Liver (tissue), 9 donors: ENCODE data around the gene CFAP53. TPM values are rescaled to one million over a fixed set of nuclear protein-coding genes. Genes with fewer than 3 reads are reported as not detected.

ENCODE experiments used
- DNase-seq: peaks from one replicate; pipeline ENCODE4 v3.0.0-alpha.2; 2017; ENCODE audit warnings: low spot score
- H3K27ac ChIP-seq, 2 donors: one replicate each; pipeline ENCODE4 v1.7.0; 2013; ENCODE audit warnings: inconsistent platforms in 2 of 2, low read length in 2 of 2, control low read depth in 1 of 2, low read depth in 1 of 2, mild to moderate bottlenecking in 1 of 2
- H3K27me3 ChIP-seq, 4 donors: one replicate each; pipeline versions ENCODE4 v1.6.1 to v1.7.0; 2013; ENCODE audit warnings: low read length in 3 of 4, inconsistent platforms in 1 of 4, mild to moderate bottlenecking in 1 of 4, moderate library complexity in 1 of 4; ENCODE audit not compliant: control insufficient read depth in 4 of 4, insufficient read depth in 4 of 4
- H3K36me3 ChIP-seq, 4 donors: one replicate each; pipeline versions ENCODE4 v1.6.1 to v1.7.0; 2013; ENCODE audit warnings: low read length in 3 of 4, mild to moderate bottlenecking in 3 of 4, low read depth in 1 of 4, moderate library complexity in 1 of 4; ENCODE audit not compliant: control insufficient read depth in 4 of 4, insufficient read depth in 3 of 4
- H3K4me1 ChIP-seq, 4 donors: one replicate each; pipeline versions ENCODE4 v1.6.1 to v1.7.0; 2013; ENCODE audit warnings: low read length in 3 of 4, mild to moderate bottlenecking in 3 of 4, moderate library complexity in 1 of 4; ENCODE audit not compliant: control insufficient read depth in 4 of 4, insufficient read depth in 4 of 4
- H3K4me3 ChIP-seq, 3 donors: one replicate each; pipeline versions ENCODE4 v1.6.1 to v1.7.0; 2013; ENCODE audit warnings: low read length in 3 of 3, control low read depth in 1 of 3, low read depth in 1 of 3, mild to moderate bottlenecking in 1 of 3
- H3K9ac ChIP-seq, 2 donors: one replicate each; pipeline ENCODE4 v1.7.0; 2013; ENCODE audit warnings: low read length in 2 of 2, mild to moderate bottlenecking in 2 of 2, moderate library complexity in 2 of 2, control low read depth in 1 of 2, low read depth in 1 of 2
- H3K9me3 ChIP-seq, 4 donors: one replicate each; pipeline versions ENCODE4 v1.6.1 to v1.7.0; 2013; ENCODE audit warnings: low read length in 3 of 4; ENCODE audit not compliant: control insufficient read depth in 4 of 4
- EGR1 ChIP-seq, 2 donors: IDR thresholded peaks; 2 replicates each; pipeline ENCODE4 v1.6.1; 2016 to 2018; ENCODE audit warnings: antibody characterized with exemption in 2 of 2, low read depth in 2 of 2
- FOXA1 ChIP-seq: IDR thresholded peaks from 2 replicates; pipeline ENCODE4 v1.6.1; 2016; ENCODE audit warnings: antibody characterized with exemption
- FOXA2 ChIP-seq: IDR thresholded peaks from 2 replicates; pipeline ENCODE4 v1.6.1; 2016; ENCODE audit warnings: antibody characterized with exemption
- GABPA ChIP-seq, 2 donors: IDR thresholded peaks in 1 of 2; conservative IDR thresholded peaks in 1 of 2; 2 replicates each; pipeline ENCODE4 v1.6.1; 2016; ENCODE audit warnings: antibody characterized with exemption in 2 of 2, mild to moderate bottlenecking in 1 of 2, moderate library complexity in 1 of 2
- HNF4A ChIP-seq, 2 donors: conservative IDR thresholded peaks; 2 replicates each; pipeline ENCODE4 v1.6.1; 2016; ENCODE audit warnings: antibody characterized with exemption in 2 of 2, mild to moderate bottlenecking in 2 of 2
- HNF4G ChIP-seq: IDR thresholded peaks from 2 replicates; pipeline ENCODE4 v1.6.1; 2016; ENCODE audit warnings: antibody characterized with exemption
- JUND ChIP-seq, 2 donors: IDR thresholded peaks; 2 replicates each; pipeline ENCODE4 v1.6.1; 2016; ENCODE audit warnings: antibody characterized with exemption in 2 of 2
- NR2F2 ChIP-seq: IDR thresholded peaks from 2 replicates; pipeline ENCODE4 v1.6.1; 2016; ENCODE audit warnings: antibody characterized with exemption
- RAD21 ChIP-seq, 2 donors: IDR thresholded peaks; 2 replicates each; pipeline ENCODE4 v1.6.1; 2016; ENCODE audit warnings: antibody characterized with exemption in 2 of 2, mild to moderate bottlenecking in 2 of 2
- RXRA ChIP-seq, 2 donors: IDR thresholded peaks; 2 replicates each; pipeline ENCODE4 v1.6.1; 2017 to 2018; ENCODE audit warnings: antibody characterized with exemption in 2 of 2, mild to moderate bottlenecking in 1 of 2
- SP1 ChIP-seq: IDR thresholded peaks from 2 replicates; pipeline ENCODE4 v1.6.1; 2018; ENCODE audit warnings: antibody characterized with exemption, mild to moderate bottlenecking
- TAF1 ChIP-seq: conservative IDR thresholded peaks from 2 replicates; pipeline ENCODE4 v1.6.1; 2016; ENCODE audit warnings: antibody characterized with exemption, mild to moderate bottlenecking
- YY1 ChIP-seq: IDR thresholded peaks from 2 replicates; pipeline ENCODE4 v1.6.1; 2016; ENCODE audit warnings: antibody characterized with exemption, mild to moderate bottlenecking
- WGBS: extraction: QIAGEN DNeasy Blood & Tissue Kit; methylation state at CpG from one replicate; pipeline ENCODE4 v1.1.7; 2013; 5-methylcytosine and 5-hydroxymethylcytosine counted together
- polyA plus RNA-seq, 2 donors: library from polyadenylated mRNA; stranded (reverse) in 1 of 2; unstranded in 1 of 2; fragments of 200-250 nt in 1 of 2; fragments of >200 nt in 1 of 2; fragmentation: Nextera tagmentation in 1 of 2; extraction: Ambion mirVana in 1 of 2; gene quantifications; one replicate each; pipeline versions ENCODE4 v1.2.1 to v1.2.3, GENCODE V29; 2013 to 2015
- total RNA-seq, 2 donors: library from RNA; depleted of rRNA; stranded (reverse); fragments of >200 nt; gene quantifications; one replicate each; pipeline ENCODE4 v1.2.3, GENCODE V29; 2014
- TF ChIP-seq, protein P1 (sequence below): IDR thresholded peaks from 2 replicates; pipeline ENCODE4 v1.6.1; 2016; ENCODE audit warnings: antibody characterized with exemption, mild to moderate bottlenecking
- TF ChIP-seq, protein P2 (sequence below): fragments of 150-350 bp; IDR thresholded peaks from 2 replicates; pipeline ENCODE4 v1.5.1; 2017; ENCODE audit warnings: improper control_type of control experiment, low read depth, low read length; ENCODE audit not compliant: missing input control
- TF ChIP-seq, protein P3 (sequence below): IDR thresholded peaks from 2 replicates; pipeline ENCODE4 v1.6.1; 2016; ENCODE audit warnings: antibody characterized with exemption
- TF ChIP-seq, protein P4 (sequence below): IDR thresholded peaks from 2 replicates; pipeline ENCODE4 v1.6.1; 2016; ENCODE audit warnings: antibody characterized with exemption
- TF ChIP-seq, protein P5 (sequence below): IDR thresholded peaks from 2 replicates; pipeline ENCODE4 v1.6.1; 2016; ENCODE audit warnings: antibody characterized with exemption
- donor health status: healthy.
- donor health status: healthy.
- donor health status: healthy.
- donor health status: healthy.
- donor health status: healthy.

The CFAP53 gene
- total and polyA plus RNA-seq, 4 donors, result 0.05 to 0.14 (median 0.09) TPM

DNA sequence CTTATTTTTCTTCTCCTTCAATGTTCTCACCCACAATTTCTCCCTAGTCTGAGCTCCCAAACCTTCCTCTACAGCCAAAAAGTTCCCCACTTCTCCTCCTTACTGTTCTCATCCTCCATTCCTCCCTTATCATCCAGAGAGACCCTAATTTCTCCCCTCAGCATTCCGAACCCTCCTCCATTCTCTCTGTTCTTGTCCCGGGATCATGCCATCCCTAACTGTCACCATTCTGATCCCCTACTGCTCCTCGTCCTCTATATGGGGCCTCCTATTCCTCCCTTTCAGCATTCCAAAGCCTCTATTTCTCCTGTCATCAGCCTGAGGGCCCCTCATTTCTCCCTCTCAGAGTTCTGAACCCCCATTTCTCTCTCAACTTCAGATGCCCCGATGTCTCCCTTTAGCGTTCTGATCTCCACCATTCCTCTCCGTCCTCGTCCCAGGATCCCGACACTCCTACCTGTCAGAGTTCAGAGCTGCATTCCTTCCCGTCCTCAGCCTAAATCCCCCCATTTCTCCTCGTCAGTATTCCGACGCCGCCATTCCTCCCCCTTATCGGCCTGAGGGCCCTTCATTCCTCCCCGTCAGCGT lies 14.5 kb upstream of the CFAP53 start:
- no peak for TF ChIP-seq FOXA1
- TF ChIP-seq, protein P1, sequence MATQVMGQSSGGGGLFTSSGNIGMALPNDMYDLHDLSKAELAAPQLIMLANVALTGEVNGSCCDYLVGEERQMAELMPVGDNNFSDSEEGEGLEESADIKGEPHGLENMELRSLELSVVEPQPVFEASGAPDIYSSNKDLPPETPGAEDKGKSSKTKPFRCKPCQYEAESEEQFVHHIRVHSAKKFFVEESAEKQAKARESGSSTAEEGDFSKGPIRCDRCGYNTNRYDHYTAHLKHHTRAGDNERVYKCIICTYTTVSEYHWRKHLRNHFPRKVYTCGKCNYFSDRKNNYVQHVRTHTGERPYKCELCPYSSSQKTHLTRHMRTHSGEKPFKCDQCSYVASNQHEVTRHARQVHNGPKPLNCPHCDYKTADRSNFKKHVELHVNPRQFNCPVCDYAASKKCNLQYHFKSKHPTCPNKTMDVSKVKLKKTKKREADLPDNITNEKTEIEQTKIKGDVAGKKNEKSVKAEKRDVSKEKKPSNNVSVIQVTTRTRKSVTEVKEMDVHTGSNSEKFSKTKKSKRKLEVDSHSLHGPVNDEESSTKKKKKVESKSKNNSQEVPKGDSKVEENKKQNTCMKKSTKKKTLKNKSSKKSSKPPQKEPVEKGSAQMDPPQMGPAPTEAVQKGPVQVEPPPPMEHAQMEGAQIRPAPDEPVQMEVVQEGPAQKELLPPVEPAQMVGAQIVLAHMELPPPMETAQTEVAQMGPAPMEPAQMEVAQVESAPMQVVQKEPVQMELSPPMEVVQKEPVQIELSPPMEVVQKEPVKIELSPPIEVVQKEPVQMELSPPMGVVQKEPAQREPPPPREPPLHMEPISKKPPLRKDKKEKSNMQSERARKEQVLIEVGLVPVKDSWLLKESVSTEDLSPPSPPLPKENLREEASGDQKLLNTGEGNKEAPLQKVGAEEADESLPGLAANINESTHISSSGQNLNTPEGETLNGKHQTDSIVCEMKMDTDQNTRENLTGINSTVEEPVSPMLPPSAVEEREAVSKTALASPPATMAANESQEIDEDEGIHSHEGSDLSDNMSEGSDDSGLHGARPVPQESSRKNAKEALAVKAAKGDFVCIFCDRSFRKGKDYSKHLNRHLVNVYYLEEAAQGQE, result no peak
- TF ChIP-seq SP1, result no peak
- no peak for TF ChIP-seq HNF4G
- no peak for TF ChIP-seq EGR1 (IDR thresholded peaks at IDR 0.05; ENCODE audit: low read depth in 2 of 2)
- TF ChIP-seq, protein P2, sequence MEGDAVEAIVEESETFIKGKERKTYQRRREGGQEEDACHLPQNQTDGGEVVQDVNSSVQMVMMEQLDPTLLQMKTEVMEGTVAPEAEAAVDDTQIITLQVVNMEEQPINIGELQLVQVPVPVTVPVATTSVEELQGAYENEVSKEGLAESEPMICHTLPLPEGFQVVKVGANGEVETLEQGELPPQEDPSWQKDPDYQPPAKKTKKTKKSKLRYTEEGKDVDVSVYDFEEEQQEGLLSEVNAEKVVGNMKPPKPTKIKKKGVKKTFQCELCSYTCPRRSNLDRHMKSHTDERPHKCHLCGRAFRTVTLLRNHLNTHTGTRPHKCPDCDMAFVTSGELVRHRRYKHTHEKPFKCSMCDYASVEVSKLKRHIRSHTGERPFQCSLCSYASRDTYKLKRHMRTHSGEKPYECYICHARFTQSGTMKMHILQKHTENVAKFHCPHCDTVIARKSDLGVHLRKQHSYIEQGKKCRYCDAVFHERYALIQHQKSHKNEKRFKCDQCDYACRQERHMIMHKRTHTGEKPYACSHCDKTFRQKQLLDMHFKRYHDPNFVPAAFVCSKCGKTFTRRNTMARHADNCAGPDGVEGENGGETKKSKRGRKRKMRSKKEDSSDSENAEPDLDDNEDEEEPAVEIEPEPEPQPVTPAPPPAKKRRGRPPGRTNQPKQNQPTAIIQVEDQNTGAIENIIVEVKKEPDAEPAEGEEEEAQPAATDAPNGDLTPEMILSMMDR, result no peak
- TF ChIP-seq TAF1, result no peak
- no peak for TF ChIP-seq RAD21 (IDR thresholded peaks at IDR 0.05)
- TF ChIP-seq, protein P3, sequence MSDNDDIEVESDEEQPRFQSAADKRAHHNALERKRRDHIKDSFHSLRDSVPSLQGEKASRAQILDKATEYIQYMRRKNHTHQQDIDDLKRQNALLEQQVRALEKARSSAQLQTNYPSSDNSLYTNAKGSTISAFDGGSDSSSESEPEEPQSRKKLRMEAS, result no peak
- TF ChIP-seq YY1, result no peak
- no peak for TF ChIP-seq JUND (IDR thresholded peaks at IDR 0.05)
- no peak for TF ChIP-seq GABPA (IDR thresholded peaks at IDR 0.05 in 1 of 2, conservative IDR thresholded peaks at IDR 0.05 in 1 of 2)
- no peak for TF ChIP-seq HNF4A (conservative IDR thresholded peaks at IDR 0.05)
- TF ChIP-seq NR2F2, result no peak
- TF ChIP-seq RXRA (IDR thresholded peaks at IDR 0.05), result no peak
- no peak for TF ChIP-seq FOXA2
- TF ChIP-seq, protein P4, sequence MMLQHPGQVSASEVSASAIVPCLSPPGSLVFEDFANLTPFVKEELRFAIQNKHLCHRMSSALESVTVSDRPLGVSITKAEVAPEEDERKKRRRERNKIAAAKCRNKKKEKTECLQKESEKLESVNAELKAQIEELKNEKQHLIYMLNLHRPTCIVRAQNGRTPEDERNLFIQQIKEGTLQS, result no peak
- TF ChIP-seq, protein P5, sequence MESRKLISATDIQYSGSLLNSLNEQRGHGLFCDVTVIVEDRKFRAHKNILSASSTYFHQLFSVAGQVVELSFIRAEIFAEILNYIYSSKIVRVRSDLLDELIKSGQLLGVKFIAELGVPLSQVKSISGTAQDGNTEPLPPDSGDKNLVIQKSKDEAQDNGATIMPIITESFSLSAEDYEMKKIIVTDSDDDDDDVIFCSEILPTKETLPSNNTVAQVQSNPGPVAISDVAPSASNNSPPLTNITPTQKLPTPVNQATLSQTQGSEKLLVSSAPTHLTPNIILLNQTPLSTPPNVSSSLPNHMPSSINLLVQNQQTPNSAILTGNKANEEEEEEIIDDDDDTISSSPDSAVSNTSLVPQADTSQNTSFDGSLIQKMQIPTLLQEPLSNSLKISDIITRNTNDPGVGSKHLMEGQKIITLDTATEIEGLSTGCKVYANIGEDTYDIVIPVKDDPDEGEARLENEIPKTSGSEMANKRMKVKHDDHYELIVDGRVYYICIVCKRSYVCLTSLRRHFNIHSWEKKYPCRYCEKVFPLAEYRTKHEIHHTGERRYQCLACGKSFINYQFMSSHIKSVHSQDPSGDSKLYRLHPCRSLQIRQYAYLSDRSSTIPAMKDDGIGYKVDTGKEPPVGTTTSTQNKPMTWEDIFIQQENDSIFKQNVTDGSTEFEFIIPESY, result no peak

More for the DNA sequence above, 14.5 kb upstream of the CFAP53 start:
- DNase-seq, result no peak
- no peaks in the 10 kb centered on the region for H3K27me3 ChIP-seq
- peak overlapping the region; percentile 88 to 97 for H3K9ac ChIP-seq
- peaks cover 9 to 27% (median 24%) of the 10 kb centered on the region in 4 donors for H3K4me1 ChIP-seq
- peak overlapping the region; percentile 63 to 98 (median 87) for H3K4me3 ChIP-seq
- H3K27ac ChIP-seq, result peak overlapping the region; percentile 93 to 95
- WGBS, result 2% methylated on average over 16 of the region's 16 CpGs
- peaks cover 14 to 49% (median 28%) of the 10 kb centered on the region in 4 donors for H3K36me3 ChIP-seq
- no peaks in the 10 kb centered on the region for H3K9me3 ChIP-seq
